H1 (cell line): ENCODE results near the gene VPS18. TPM values are rescaled to one million over a fixed set of nuclear protein-coding genes. Genes with fewer than 3 reads are reported as not detected.

ENCODE experiments used
- ATF2 ChIP-seq: IDR thresholded peaks from 2 replicates; pipeline ENCODE4 v1.6.1; 2012; ENCODE audit warnings: low read length, inconsistent platforms
- BCL11A ChIP-seq, 2 experiments: IDR thresholded peaks; one replicate each; pipeline ENCODE4 v1.6.1; 2011; ENCODE audit warnings: low read depth in 2 of 2, low read length in 2 of 2, mild to moderate bottlenecking in 2 of 2
- CBX5 ChIP-seq: fragments of 300-800, 300-1000 bp; sonication (generic); IDR thresholded peaks from 2 replicates; pipeline ENCODE4 v1.7.1; 2016; ENCODE audit warnings: antibody characterized with exemption, low read length, low read depth
- CHD1 ChIP-seq: IDR thresholded peaks from 2 replicates; pipeline ENCODE4 v1.6.1; 2012; ENCODE audit warnings: low read depth, low read length, improper control_type of control experiment
- HDAC2 ChIP-seq, 2 experiments: fragments of 300-600 bp in 1 of 2; sonication (generic) in 1 of 2; IDR thresholded peaks; 2 replicates each; pipeline ENCODE4 v1.6.1; 2011 to 2012; ENCODE audit warnings: low read depth in 2 of 2, low read length in 2 of 2, mild to moderate bottlenecking in 2 of 2, moderate library complexity in 2 of 2, borderline replicate concordance in 1 of 2, inconsistent platforms in 1 of 2
- KDM4A ChIP-seq: IDR thresholded peaks from one replicate; pipeline ENCODE4 v1.7.1; 2012; ENCODE audit warnings: low read depth, mild to moderate bottlenecking, moderate library complexity, low read length, inconsistent platforms; ENCODE audit not compliant: severe bottlenecking
- KDM5A ChIP-seq: fragments of 200-600 bp; IDR thresholded peaks from 2 replicates; pipeline ENCODE4 v1.7.1; 2012; ENCODE audit warnings: mild to moderate bottlenecking, low read length, inconsistent platforms, mixed read lengths
- PHF8 ChIP-seq: fragments of 200-600 bp; sonication (generic); conservative IDR thresholded peaks from 2 replicates; pipeline ENCODE4 v1.7.1; 2012; ENCODE audit warnings: low read depth, mild to moderate bottlenecking, inconsistent platforms, low read length, moderate library complexity
- SIX5 ChIP-seq: IDR thresholded peaks from 2 replicates; pipeline ENCODE4 v1.6.1; 2011; ENCODE audit warnings: mild to moderate bottlenecking, low read depth, low read length
- polyA plus RNA-seq, 7 experiments: library from polyadenylated mRNA; depleted of rRNA in 3 of 7; stranded (reverse) in 5 of 7; unstranded in 2 of 7; fragments of >200 nt in 5 of 7; fragments of 200-250 nt in 2 of 7; gene quantifications; 1 replicate in 5 of 7; 2 replicates in 1 of 7; 4 replicates in 1 of 7; pipeline versions ENCODE4 v1.2.1 to v1.2.3, GENCODE V29; 2011 to 2013; ENCODE audit warnings: missing spikeins in 2 of 7, mixed read lengths in 2 of 7
- total RNA-seq: library from RNA; stranded (reverse); fragmentation: NEBNext Ultra II Directional; extraction: Animal tissue kit (Norgen Biotek cat#: 25700); gene quantifications from 2 replicates; pipeline ENCODE4 v1.2.1, GENCODE V29; 2021

VPS18 gene
- total and polyA plus RNA-seq, 2 of the 8 experiments (the other 6 are each of a cell fraction or from before 2014, with no cell fraction given), result 28.9 to 32.7 TPM

GRCh38 chr15:40934457-40934856 is 40.2 kb downstream of the VPS18 start (continued):
- no peak for TF ChIP-seq BCL11A (IDR thresholded peaks at IDR 0.05; ENCODE audit: low read depth in 2 of 2, low read length in 2 of 2)
- no peak for TF ChIP-seq CBX5
- no peak for TF ChIP-seq KDM4A
- TF ChIP-seq CHD1, result no peak
- no peak for TF ChIP-seq KDM5A
- no peak for TF ChIP-seq ATF2
- TF ChIP-seq HDAC2 (IDR thresholded peaks at IDR 0.05; ENCODE audit: borderline replicate concordance in 1 of 2, low read depth in 2 of 2, low read length in 2 of 2), result no peak
- no peak for TF ChIP-seq SIX5
- TF ChIP-seq PHF8, result no peak
